GM06990 (cell line): Measurements from ENCODE around the gene DIABLO.
"Not testable (repeated sequence)": the region's sequence is repeated elsewhere in the genome, so short reads cannot be mapped to it uniquely, and the experiment has no call there.

Experiments used
- DNase-seq: peaks from one replicate; pipeline ENCODE4 v3.0.0-alpha.2; 2011; ENCODE audit not compliant: insufficient read length; ENCODE audit errors: extremely low read depth
- H3K27me3 ChIP-seq: replicated peaks from 2 replicates; pipeline ENCODE4 v1.6.0; 2011; ENCODE audit warnings: low read length; ENCODE audit not compliant: control insufficient read depth, insufficient read depth
- H3K36me3 ChIP-seq: 2 replicates; pipeline ENCODE4 v1.5.1; 2011; ENCODE audit warnings: low read length; ENCODE audit not compliant: control insufficient read depth, insufficient read depth
- H3K4me3 ChIP-seq: replicated peaks from 2 replicates; pipeline ENCODE4 v1.5.1; 2011; ENCODE audit warnings: low read depth, mild to moderate bottlenecking, control low read depth, low read length
- TF ChIP-seq, protein P1 (sequence below): IDR thresholded peaks from 2 replicates; pipeline ENCODE4 v1.5.1; 2011; ENCODE audit warnings: low read length, control low read depth, mild to moderate bottlenecking, inconsistent platforms; ENCODE audit not compliant: insufficient read depth, poor library complexity, severe bottlenecking

Gene DIABLO

DNA sequence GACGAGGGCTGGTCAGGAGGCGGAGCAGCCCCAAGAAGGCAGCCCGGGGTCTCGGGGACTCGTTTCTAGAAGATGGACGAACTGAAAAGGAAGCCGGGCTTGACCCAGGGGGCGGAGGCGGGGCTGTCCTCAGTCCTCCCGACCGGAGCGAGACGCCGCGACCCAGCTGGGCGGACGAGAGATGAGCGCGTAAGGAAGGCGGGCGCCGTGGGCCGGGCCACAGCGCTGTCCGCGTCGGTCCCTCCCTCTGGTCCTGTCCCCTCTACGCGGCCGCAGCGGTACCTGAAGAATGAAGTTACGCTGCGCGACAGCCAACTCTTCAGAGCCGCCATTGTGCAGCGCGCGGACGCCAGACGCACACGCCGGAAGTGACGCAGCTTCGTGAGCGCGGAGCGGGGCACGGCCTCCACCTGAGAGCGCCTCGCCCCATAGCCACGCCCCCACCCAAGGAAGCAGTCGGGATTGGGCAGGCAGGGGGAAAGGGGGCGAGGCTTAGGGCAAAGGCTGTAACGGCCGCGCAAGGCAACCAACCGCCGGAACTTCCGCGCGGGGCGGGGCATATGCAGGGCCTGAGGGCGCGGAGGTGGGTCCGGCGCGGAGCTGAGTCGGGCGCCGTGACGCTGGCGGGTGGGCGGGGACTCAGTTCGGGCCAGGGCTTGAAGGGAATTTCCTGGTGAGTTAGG lies at the start of gene DIABLO:
DIABLO (minus strand) TSS at position 370 of the 683 bp plus-strand sequence; CDS start at position 332, 38 bp downstream.
- peaks cover 6% of the 10 kb centered on the region for H3K36me3 ChIP-seq
- peak; percentile 99 for DNase-seq
- no peaks in the 10 kb centered on the region for H3K27me3 ChIP-seq
- TF ChIP-seq, protein P1, sequence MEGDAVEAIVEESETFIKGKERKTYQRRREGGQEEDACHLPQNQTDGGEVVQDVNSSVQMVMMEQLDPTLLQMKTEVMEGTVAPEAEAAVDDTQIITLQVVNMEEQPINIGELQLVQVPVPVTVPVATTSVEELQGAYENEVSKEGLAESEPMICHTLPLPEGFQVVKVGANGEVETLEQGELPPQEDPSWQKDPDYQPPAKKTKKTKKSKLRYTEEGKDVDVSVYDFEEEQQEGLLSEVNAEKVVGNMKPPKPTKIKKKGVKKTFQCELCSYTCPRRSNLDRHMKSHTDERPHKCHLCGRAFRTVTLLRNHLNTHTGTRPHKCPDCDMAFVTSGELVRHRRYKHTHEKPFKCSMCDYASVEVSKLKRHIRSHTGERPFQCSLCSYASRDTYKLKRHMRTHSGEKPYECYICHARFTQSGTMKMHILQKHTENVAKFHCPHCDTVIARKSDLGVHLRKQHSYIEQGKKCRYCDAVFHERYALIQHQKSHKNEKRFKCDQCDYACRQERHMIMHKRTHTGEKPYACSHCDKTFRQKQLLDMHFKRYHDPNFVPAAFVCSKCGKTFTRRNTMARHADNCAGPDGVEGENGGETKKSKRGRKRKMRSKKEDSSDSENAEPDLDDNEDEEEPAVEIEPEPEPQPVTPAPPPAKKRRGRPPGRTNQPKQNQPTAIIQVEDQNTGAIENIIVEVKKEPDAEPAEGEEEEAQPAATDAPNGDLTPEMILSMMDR = no peak
- peak within 1 kb of the TSS; percentile 97 for H3K4me3 ChIP-seq

DNA sequence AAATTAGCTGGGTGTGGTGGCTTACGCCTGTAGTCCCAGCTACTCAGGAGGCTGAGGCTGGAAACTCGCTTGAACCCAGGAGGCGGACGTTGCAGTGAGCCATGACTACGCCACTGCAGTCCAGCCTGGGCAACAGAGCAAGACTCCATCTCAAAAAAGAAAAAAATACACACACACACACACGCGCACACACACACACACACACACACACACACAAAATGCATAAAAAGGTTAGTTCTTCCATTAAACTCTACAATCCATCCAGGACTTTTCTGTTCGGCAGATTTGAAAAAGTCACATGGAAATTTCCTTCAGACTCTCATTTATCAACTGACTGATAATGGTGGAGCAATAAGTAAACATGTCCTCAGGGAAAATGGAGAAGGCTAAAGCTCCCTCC lies 49.6 kb upstream of the DIABLO start:
- H3K4me3 ChIP-seq = no peak overlapping the region
- TF ChIP-seq, protein P1 = no peak
- H3K36me3 ChIP-seq = peaks cover 8% of the 10 kb centered on the region; the same call in 1 of the 2 replicates
- H3K27me3 ChIP-seq = no peaks in the 10 kb centered on the region
- DNase-seq = no peak

DNA sequence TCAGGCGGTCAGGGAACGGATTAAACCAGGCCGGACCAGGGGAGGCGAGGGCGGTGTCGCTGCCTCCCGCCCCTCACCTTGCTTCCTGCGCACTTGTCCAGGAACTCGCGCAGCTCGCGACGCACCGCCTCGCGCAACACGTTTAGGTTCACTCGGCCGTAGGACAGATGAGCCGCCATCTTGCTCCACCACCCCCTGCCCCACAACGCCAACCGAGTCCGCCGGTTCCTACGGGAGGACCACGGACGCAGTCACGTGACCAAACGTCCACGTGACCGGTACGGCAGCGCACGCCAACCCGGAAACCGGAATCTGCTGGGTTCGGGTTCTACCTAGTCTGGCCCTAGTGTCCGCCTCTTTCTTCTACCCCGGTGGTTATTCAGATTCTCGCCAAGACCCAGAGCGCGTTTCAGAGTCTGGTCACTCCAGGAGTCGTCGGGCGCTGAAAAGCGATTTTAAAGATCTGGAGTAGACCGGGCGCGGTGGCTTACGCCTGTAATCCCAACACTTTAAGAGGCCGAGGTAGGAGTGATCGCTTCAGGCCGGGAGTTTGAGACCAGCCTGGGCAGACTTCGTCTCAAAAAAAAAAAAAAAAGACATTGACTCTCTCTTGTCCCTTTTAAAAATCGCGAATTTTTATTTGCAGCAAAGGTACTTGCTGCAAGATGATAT lies 40.5 kb upstream of the DIABLO start, which contains the start of gene VPS33A:
VPS33A (minus strand) TSS at position 265 of the 672 bp plus-strand sequence; CDS start at position 179, 86 bp downstream.
- Histone ChIP-seq H3K4me3 (peak within 1 kb of the TSS; percentile 93), H3K36me3 (peaks cover 2% of the 10 kb centered on the region), H3K27me3 (no peaks in the 10 kb centered on the region)
- DNase-seq = peak; percentile 95
- TF ChIP-seq, protein P1 = no peak

DNA sequence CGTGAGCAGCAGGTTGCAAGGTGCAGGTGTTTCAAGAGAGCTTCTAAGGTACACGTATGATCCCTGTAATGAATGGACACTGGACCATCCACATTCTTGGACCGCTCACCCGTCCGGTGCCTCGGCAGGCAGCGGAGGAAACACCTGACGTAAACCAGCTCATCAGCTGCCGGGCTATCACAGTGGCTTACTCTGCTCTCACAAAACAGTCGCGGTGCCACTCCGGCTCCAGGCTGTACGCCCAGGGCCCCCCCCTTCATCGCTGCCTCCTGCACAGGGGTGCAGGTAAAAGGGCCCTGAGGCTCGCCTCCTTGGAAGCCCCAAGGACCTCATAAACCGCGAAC lies 40.0 kb upstream of the DIABLO start:
- TF ChIP-seq, protein P1 = no peak
- DNase-seq = no peak
- H3K36me3 ChIP-seq = peaks cover 4% of the 10 kb centered on the region
- H3K4me3 ChIP-seq = peak overlapping the region; percentile 93
- H3K27me3 ChIP-seq = no peaks in the 10 kb centered on the region

DNA sequence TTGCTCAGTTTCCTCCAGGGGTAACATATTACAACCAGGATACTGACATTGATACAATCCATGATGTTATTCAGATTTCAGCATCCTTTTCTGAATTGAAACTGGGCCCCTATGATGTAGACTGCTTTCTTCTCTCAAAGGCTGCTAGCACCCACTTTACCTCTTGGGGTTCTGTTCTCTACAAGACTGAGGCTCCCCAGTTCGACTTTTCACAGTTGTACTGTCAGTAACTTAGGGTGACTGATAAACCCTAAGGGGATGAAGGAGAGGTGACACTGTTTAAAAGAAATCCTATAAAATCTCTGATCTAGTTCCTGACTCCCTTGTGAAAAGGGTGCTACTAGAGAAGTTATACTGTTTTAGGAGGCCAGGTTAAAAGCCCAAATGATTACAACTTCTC lies 39.6 kb upstream of the DIABLO start:
- TF ChIP-seq, protein P1 = no peak
- peaks cover 4% of the 10 kb centered on the region for H3K36me3 ChIP-seq
- DNase-seq = no peak
- H3K27me3 ChIP-seq = no peaks in the 10 kb centered on the region
- H3K4me3 ChIP-seq = peak overlapping the region; percentile 93

DNA sequence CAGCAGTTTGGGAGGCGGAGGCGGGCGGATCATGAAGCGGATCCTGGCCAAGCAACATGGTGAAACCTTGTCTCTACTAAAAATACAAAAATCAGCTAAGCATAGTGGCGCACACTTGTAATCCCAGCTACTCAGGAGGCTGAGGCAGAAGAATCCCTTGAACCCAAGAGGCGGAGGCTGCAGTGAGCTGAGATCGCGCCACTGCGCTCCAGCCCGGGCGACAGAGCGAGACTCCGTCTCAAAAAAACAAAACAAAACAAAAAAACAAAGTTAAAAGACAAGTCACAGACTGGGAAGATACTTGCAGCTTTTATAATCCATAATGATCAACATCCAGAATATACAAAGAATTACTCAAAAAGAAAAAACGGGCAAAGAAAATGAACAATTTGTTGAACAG lies 34.9 kb upstream of the DIABLO start:
- H3K4me3 ChIP-seq, H3K27me3 ChIP-seq, H3K36me3 ChIP-seq, DNase-seq: not testable (repeated sequence)

DNA sequence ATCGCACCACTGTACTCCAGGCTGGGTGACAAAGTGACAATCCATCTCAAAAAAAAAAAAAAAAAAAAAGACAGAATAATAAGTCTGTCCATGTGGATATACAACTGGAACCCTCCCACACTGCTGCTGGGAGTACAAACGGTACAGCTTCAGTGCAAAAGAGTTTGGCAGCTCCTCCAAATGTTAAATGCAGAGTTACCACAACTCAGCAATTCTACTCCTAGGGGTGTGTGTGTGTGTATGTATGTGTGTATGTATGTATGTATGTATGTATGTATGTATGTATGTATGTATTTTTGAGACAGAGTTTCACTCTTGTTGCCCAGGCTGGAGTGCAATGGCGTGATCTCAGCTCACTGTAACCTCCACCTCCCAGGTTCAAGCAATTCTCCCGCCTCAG lies 33.1 kb upstream of the DIABLO start:
- DNase-seq, H3K4me3 ChIP-seq, H3K36me3 ChIP-seq, H3K27me3 ChIP-seq: not testable (repeated sequence)

DNA sequence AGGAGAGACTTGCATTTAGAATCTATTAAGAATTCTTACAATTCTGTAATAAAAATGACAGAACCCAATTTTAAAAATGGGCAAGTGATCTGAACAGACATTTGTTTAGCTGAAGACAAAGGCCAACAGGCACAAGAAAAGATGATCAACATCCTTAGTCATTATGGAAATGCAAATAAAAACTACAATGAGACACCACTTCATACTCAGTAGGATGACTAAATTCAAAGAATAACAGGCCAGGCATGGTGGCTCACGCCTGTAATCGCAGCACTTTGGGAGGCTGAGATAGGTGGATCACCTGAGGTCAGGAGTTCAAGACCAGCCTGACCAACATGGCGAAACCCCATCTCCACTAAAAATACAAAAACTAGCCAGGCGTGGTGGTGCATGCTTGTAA lies 32.6 kb upstream of the DIABLO start:
- not testable (repeated sequence) for H3K36me3 ChIP-seq, H3K4me3 ChIP-seq

More for the DNA sequence above, 32.6 kb upstream of the DIABLO start:
- DNase-seq, H3K27me3 ChIP-seq: not testable (repeated sequence)
